GM19455 (cell line): ENCODE data around the gene ZNF862.
"Not testable (repeated sequence)": the region's sequence is repeated elsewhere in the genome, so short reads cannot be mapped to it uniquely, and the experiment has no call there.

Experiments used
- ATAC-seq: cut with Tn5 transposase; IDR thresholded peaks from one replicate; pipeline ENCODE4 v1.9.1; 2021; ENCODE audit not compliant: unreplicated experiment

Gene ZNF862

DNA sequence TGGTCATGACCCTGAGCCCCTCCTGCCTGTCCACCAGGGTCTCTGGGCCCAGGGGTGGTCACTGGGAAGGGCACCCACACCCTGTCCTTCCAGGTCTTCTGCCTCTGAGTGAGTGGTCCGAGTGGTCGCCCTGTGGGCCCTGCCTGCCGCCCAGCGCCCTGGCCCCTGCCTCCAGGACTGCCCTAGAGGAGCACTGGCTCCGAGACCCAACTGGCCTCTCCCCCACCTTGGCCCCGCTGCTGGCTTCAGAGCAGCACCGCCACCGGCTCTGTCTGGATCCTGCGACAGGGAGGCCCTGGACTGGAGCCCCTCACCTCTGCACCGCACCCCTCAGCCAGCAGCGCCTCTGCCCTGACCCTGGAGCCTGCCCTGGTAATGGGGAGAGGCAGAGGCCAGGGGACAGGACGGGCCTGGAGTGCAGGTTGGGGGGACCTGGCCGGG lies 13.9 kb upstream of the ZNF862 start:
- no peak for ATAC-seq

DNA sequence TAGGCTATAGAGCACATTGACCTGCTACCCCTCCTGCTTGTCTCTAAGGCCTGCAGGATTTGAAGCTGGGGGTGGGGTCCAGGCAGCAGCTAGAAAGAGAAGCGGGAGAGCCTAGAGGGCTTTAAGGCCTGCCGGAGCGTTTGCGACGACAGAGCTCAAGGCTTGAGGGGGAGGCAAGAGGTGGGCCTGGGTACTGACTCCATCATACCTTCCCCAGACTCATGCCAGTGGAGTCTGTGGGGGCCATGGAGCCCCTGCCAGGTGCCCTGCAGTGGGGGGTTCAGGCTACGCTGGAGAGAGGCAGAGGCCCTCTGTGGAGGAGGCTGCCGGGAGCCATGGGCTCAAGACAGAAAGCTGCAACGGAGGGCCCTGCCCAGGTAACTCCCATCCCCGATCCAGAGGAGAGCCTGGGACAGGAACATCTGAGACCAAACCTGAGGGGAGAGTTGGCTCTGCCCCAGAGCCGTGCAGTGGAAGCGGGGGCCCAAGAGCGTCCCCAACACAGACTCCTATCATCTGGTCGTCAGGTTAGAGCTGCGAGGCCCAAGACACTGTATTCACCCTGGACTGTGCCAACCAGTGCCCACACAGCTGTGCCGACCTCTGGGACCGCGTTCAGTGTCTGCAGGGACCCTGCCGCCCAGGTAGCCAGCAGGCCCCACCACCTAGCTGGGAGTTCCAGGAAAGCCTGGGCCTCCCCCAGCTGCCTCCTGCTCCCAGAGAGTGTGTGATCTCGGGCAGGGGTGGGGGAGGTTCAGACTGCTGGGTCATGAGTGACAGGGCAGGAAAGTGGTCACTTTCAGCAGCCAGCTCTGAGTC lies 13.2 kb upstream of the ZNF862 start:
- no peak for ATAC-seq

DNA sequence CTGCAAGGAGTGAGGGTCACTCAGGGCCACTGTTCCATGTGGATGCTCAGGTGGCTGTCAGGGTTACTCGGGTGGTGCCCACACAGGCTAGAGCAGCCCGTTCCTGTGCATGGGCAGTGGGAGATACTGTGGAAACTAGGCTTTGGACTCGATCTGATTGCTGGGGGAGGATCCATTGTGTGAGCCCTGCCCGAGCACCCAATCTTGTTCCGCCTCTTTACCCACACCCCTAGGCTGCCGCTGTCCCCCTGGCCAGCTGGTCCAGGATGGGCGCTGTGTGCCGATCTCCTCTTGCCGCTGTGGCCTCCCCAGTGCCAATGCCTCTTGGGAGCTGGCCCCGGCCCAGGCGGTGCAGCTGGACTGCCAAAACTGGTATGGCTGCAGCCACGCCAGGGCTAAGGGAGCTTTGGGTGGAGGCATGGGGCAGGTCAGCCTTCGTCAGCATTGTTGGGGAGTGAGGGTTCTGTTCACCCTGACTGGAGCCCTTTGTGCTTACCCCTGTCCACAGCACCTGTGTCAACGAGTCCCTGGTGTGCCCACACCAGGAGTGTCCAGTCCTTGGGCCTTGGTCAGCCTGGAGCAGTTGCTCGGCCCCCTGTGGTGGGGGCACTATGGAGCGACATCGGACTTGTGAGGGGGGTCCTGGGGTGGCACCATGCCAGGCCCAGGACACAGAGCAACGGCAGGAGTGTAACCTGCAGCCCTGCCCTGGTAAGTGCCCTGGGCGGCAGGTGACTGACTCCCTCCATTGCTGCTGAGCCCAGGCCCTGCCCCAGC lies 12.4 kb upstream of the ZNF862 start:
- no peak for ATAC-seq

DNA sequence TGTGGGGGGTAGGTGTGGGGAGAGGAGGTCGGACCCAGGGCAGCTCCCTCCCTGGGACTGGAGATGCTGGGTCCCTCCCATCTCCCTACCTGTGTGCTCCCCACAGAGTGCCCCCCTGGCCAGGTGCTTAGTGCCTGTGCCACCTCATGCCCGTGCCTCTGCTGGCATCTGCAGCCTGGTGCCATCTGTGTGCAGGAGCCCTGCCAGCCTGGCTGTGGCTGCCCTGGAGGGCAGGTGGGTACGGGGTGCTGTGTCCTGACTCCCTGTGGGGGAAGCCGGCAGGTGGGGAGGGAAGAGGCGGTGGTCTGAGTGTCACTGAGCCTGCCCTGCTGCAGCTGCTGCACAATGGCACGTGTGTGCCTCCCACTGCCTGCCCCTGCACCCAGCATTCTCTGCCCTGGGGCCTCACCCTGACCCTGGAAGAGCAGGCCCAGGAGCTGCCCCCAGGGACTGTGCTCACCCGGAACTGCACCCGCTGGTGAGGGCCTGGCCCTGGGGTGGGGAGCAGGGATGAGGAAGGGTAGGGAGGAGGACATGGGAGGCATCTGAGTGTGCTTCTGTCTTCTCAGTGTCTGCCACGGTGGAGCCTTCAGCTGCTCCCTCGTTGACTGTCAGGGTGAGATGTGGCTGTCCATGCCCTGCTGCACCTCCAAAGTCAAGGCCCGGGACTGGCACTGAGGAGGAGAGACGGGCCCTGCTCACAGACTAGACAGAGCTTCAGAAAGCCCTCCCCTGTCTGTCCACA lies 11.7 kb upstream of the ZNF862 start:
- no peak for ATAC-seq

DNA sequence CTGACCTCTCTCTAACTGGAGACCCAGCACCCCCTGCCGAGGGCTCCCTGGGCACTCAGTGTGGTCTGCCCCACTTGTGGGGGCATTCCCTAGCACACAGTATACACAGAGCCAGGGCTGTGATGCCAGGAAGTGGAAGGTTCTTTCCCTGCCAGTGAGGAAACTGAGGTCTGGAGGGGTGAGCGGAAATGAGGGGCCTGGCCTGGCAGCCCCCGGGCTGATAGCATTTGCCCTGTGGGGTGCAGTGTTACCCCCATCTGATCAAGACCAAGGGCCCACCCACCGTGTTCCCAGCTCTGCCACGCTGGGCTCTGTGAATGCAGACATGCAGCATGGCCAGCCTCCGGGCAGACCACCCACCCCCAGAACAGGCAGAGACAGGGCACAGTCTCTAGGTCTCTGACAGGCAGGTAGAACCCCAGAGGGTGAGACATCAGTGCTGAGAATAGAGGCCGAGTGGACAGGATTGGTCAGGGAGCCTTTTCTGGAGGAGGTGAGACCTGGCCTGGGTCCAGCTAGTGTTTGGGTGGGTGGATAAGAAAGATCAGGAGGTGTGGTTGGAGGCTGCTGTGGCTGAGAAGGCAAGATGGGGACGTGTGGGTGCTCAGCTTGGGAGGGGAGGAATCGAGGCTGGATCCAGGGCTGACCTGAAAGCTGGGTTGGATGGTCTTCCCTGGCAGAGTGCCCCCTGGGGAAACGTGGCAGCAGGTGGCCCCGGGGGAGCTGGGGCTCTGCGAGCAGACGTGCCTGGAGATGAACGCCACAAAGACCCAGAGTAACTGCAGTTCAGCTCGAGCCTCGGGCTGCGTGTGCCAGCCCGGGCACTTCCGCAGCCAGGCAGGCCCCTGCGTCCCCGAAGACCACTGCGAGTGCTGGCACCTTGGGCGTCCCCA lies 10.8 kb upstream of the ZNF862 start:
- no peak for ATAC-seq

DNA sequence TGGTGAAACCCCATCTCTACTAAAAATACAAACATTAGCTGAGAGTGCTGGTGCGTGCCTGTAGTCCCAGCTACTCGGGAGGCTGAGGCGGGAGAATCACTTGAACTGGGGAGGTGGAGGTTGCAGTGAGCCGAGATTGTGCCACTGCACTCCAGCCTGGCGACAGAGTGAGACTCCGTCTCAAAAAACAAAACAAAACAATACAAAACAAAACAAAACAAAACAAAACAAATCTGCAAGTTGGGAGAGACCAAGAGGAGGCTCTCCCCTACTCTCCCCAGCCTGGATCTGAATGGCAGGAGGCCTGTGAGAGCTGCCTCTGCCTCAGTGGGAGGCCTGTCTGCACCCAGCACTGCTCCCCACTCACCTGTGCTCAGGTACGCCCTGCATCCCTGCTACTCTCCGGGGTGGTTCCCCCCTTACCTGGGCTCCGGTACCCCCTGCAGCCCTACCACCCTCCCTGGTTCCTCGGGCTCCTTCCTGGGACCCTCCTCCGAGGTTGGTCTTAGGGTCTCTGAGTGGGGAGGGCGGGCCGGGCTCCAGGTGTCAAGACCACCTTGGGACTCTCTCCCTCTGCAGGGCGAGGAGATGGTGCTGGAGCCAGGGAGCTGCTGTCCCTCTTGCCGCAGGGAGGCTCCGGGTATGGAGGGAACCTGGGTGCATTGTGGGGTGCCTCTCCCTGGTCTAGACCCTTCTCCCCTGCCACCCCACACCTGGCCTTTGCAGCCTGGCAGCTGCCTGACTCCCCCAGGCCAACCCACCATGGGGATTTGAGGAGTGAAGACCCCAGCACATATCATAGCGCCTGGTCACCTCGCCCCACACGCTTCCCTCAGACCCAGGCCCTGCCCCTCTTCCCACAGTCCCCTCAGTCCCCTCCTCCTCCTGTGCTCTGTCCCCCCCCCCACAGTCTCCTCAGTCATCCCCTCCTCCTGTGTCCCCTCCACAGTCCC lies 9.5 kb upstream of the ZNF862 start:
- no peak for ATAC-seq

DNA sequence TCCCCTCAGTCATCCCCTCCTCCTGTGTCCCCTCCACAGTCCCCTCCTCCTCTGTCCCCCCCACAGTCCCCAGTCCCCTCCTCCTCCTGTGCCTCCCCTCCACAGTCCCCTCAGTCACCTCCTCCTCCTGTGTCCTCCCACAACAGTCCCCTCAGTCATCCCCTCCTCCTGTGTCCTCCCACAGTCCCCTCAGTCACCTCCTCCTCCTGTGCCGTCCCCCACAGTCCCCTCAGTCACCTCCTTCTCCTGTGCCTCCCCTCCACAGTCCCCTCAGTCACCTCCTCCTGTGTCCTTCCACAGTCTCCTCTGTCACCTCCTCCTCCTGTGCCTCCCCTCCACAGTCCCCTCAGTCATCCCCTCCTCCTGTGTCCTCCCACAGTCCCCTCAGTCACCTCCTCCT lies 7.6 kb upstream of the ZNF862 start:
- not testable (repeated sequence) for ATAC-seq

DNA sequence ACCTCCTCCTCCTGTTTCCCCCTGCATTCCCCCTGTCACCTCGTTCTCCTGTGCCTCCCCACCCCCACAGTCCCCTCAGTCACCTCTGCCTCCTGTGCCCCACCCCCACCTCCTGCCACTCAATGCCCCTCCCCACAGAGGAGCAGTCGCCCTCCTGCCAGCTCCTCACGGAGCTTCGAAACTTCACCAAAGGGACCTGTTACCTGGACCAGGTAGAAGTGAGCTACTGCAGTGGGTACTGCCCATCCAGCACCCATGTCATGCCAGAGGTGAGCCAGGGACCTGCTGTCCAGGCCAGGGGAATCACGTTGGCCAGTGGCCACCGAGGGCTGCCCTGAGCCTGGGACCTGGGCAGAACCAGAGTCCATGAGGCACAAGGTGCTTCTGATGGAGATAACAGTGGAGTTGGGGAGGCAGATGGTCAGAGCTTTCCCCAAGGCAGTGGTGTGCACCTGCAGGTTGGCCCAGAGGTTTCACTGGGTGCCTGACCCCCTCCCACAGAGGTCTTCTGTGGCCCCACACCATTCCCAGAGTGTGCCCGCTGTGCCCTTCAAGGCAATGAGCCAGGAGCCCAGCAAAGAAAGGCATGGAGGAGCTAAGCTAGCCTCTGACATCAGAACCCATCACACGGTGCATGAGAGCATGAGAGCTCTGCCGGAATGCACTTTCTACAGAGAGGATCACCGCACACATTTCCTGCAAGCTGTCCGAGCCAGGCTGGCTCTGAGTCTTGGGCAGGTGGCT lies 7.0 kb upstream of the ZNF862 start:
- ATAC-seq: no peak

DNA sequence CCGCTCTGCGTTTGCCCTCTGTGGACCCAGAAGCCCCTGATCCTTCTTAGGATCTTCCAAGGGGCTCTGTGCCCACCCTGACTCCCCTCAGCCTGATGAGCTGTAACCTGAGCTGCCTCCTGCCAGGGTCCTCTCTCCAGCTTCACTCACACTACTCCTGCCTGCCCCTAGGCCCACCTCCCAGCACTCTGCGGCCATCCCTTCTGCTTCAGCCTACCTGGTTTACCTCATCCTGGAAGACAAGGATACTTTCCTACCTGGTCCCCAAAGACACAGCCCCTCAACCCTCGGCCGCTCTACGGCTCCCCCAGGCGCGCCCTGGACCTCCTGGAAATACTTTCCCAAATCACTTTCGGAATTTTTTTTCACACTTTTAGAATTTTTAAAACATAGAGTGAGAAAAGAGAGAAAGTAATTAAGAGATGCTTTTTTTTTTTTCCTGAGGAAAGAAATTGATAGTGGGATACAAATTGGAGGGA lies 6.4 kb upstream of the ZNF862 start:
- ATAC-seq: no peak

DNA sequence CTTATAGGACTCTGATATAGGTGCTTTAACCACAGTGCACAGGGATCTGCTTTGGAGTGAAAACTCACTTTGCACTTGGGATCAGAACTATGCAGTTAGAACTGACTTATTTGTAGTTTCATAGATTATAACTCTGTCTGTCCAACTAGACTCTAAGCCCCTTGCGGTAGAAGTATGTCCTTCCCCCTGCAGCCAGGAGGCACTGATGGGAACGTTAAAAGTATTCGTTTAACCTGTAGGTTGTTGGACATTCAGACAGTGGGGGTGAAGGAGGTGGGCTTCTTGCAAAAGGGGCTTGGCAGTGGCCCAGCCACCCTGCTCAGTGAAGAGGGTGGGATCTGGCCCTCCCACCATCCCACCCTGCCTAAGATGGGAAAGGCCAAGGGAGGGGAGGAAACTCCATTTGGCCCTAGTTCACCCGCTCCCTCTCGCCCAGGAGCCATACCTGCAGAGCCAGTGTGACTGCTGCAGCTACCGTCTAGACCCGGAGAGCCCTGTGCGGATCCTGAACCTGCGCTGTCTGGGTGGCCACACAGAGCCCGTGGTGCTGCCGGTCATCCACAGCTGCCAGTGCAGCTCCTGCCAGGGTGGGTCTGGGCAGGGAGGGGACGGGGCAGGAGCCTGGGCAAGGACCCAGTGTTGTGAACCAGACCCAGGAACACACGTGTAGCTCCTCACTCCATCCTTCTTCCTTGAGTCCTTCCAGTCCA lies 5.7 kb upstream of the ZNF862 start:
- ATAC-seq: no peak

DNA sequence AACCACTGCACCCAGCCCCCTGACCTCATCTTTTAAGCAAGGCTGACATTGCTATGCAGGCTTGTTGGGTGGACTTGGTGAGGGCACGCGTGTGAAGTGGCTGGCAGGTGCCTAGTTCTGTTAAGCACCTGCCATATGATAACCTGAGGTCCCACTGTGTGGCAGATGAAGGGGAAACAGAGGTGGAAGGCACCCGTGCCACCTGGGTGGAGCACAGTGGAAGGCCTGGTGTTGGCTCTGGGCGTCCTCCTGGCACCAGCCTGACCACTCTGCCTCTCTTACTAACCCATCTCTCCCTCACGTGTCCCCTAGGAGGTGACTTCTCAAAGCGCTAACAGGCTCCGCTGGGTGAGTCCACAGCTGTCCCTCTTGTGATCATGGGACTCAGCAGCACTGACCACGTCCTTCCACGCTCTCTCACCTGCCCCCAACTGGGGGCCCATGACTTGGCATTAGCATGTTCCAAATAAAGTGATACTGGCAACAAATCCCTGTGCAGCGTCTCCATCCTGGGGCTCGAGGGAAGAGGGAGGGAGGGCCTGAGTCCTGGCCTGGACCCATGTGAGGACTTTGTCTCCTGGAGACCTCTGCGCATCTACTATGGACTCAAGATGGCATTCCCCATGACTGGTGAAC lies 4.6 kb upstream of the ZNF862 start:
- no peak for ATAC-seq

DNA sequence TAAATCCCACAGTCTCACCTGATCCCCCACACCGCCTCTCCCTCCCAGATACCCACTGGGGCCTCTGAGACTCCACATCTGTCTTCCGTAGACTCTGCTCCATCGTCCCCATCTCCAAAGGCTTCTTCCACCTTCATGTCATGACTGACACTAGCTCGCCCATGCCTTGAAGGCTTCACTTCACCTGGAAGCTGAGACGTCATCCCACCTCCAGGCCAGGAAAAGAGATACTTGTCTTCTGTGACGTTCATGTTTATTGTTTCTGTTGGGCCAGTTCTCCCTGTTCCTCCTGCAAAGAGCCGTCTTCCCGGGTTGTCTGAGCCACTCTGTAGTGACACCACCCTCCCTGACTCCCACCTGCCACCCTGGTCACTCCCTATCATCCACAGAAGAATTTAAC lies 3.6 kb upstream of the ZNF862 start:
- ATAC-seq: no peak

DNA sequence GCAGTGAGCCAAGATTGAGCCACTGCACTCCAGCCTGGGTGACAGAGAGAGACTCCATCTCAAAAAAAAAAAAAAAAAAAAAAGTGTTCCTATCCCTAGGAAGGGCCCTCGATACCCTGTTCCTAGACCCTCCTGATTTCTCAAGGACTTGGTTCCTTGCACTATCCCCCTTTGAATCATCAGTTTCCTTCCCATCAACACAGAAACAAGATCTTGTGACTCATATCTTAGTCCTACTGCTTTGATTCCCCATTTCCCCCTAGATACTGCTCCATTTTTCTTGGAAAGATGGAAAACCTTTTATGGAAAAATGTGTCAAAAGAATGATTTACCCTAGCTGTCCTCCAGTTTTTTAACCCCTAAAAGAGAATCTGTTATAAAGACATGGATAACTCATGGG lies 1.7 kb upstream of the ZNF862 start:
- ATAC-seq: no peak

DNA sequence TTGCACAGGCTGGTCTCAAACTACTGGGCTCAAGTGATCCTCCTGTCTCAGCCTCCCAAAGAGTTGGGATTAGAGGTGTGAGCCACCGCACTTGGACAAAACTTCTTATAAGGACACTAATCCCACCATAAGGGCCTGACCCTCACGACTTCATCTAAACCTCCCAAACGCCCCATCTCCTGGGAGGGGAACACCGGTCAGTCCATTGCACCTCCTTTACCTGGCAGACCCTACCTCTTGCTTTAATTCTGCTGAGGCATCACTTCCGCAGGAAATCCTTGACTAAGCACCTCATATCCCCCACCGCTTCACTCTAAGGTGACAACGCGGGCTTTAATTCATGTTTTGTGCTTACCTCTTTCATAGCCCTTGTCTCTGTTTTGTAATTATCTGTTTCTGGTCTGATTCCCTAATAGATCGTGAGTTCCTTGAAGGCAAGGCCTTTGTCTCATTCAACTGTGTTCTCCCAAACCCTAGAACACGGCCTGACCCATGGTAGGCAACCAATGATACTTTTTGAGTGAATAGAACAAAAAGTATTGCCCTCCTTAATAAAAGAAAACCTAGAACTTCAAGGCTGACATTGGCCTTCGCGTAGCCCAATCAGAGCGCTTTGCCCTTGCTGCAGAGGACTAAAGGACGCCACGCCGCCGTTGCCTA lies 481 bp upstream of the ZNF862 start:
- ATAC-seq: no peak

DNA sequence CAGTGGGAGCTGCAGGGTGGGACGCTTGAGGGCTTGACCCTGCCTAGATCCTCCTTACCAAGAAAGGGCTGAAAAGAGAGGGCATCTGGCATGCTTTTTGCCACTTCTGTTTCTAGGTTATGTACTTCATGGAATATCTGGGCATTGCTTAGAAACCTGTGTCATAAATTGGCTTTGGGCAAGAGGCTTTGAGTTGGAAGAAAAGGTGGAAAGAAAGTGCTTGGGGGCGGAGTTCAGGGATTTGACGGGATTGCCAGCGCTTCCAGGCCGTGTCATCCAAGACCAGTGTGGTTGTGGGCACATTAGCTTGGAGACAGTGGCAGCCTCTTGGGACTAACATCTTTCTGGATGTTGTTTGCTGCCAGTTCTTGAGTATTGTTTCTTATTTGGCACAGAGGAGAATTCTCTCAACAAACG lies 825 bp downstream of the ZNF862 start:
- no peak for ATAC-seq

DNA sequence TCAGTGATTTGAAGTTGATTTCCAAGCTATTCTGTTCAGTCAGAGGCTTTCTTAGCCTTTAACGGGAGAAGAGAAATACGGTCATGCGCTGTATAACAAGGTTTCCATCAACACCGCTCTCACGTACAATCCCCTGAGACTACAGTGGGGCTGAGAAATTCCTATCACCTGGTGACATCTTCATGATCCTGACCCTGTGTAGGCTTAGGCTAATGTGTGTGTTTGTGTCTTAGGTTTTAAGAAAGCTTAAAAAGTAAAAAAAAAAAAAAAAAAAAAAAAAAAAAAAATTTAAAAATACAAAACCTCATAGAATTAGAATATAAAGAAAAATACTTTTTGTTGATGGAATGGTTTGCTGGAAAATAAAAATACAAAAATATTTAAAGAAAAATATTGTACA lies 1.8 kb downstream of the ZNF862 start:
- no peak for ATAC-seq

DNA sequence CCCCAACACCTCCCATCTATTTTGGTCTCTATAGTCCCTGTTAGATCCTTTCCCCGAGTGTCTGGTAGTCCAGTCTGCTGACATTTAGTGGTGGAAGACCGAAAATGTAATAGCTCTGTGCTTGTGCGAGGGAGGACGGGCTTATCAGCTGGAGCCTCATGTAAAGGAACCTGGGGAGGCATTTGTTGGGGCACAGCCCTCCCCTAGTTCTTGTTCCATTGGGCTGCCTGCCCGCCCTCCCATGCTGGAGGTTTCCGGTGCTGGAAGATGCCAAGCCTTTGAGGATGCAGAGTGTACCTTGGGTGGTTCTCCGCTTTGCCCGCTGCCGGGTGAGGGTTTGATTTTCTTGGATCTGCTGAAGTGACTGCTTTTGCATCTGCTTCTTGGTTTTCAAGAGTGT lies 5.4 kb downstream of the ZNF862 start:
- ATAC-seq: no peak
